ENCODE results near the gene RNF113B. TPM values are rescaled to one million over a fixed set of nuclear protein-coding genes. Genes with fewer than 3 reads are reported as not detected.

The RNF113B gene
- total RNA-seq, 3 donors from 2014 or later (not counting 1 experiment from before 2014, with no cell fraction given) = not detected

- intact Hi-C loops (cut with micrococcal nuclease) = no loop called here
- ATAC-seq = no peak
These were observed 33.5 kb downstream of the RNF113B start for GRCh38 chr13:98143601-98144026.

GRCh38 chr13:98143157-98143553 is 33.9 kb downstream of the RNF113B start:
- H3K36me3 ChIP-seq (ENCODE audit: control insufficient read depth, insufficient read depth, low read length) = no peaks in the 10 kb centered on the region
- no peak for TF ChIP-seq CTCF (IDR thresholded peaks at IDR 0.05)
- H3K9me3 ChIP-seq (ENCODE audit: control insufficient read depth, insufficient read depth, low read length) = no peaks in the 10 kb centered on the region
- H3K4me3 ChIP-seq (ENCODE audit: low read length) = no peak overlapping the region
- no peaks in the 10 kb centered on the region for H3K9me3 Mint-ChIP-seq
- H3K36me3 Mint-ChIP-seq = no peaks in the 10 kb centered on the region
- intact Hi-C loops (cut with micrococcal nuclease) = no loop called here
- peaks cover 11% of the 10 kb centered on the region for H3K4me1 ChIP-seq (ENCODE audit: control insufficient read depth, insufficient read depth, low read length)
- no peak overlapping the region for H3K27ac Mint-ChIP-seq
- H3K4me3 Mint-ChIP-seq = no peak overlapping the region
- WGBS (ENCODE audit: insufficient coverage) = 1% methylated on average over 66 of the region's 66 CpGs
- DNase-seq (no peak), ATAC-seq (no peak)
- H3K4me1 Mint-ChIP-seq = peaks cover 5 to 12% of the 10 kb centered on the region in 2 donors
- peaks cover 9% of the 10 kb centered on the region for H3K27me3 ChIP-seq (ENCODE audit: control insufficient read depth, insufficient read depth, low read length)
- peaks cover 31 to 43% of the 10 kb centered on the region in 2 donors for H3K27me3 Mint-ChIP-seq (ENCODE audit: low read depth in 2 of 2)
- H3K27ac ChIP-seq (ENCODE audit: low read length) = no peak overlapping the region

More at GRCh38 chr13:98143601-98144026, 33.5 kb downstream of the RNF113B start:
- H3K36me3 ChIP-seq (ENCODE audit: control insufficient read depth, insufficient read depth, low read length) = no peaks in the 10 kb centered on the region
- Mint-ChIP-seq H3K27me3 (ENCODE audit: low read depth in 2 of 2) (peaks cover 36 to 42% of the 10 kb centered on the region in 2 donors), H3K4me1 (peaks cover 5 to 12% of the 10 kb centered on the region in 2 donors), H3K27ac (no peak overlapping the region), H3K9me3 (no peaks in the 10 kb centered on the region), H3K36me3 (no peaks in the 10 kb centered on the region), H3K4me3 (peak overlapping the region; percentile 74)
- H3K4me1 ChIP-seq (ENCODE audit: control insufficient read depth, insufficient read depth, low read length) = peaks cover 11% of the 10 kb centered on the region
- TF ChIP-seq CTCF (IDR thresholded peaks at IDR 0.05) = no peak
- no peak overlapping the region for H3K27ac ChIP-seq (ENCODE audit: low read length)
- no peaks in the 10 kb centered on the region for H3K9me3 ChIP-seq (ENCODE audit: control insufficient read depth, insufficient read depth, low read length)
- peaks cover 9% of the 10 kb centered on the region for H3K27me3 ChIP-seq (ENCODE audit: control insufficient read depth, insufficient read depth, low read length)
- under 1% methylated on average over 60 of the region's 60 CpGs for WGBS (ENCODE audit: insufficient coverage)
- no peak for DNase-seq
- H3K4me3 ChIP-seq (ENCODE audit: low read length) = no peak overlapping the region

GRCh38 chr13:98142380-98143156 is 34.5 kb downstream of the RNF113B start, which contains the start of gene FARP1:
TSS of gene FARP1 (plus strand) at chr13:98143094. CDS start at chr13:98213243, 70,149 bp downstream.
- ATAC-seq (peak; percentile 57 to 77 (median 61)), DNase-seq (peak in 1 of 2 donors; percentile 18)
- H3K4me3 Mint-ChIP-seq = peak within 1 kb of the TSS; percentile 75
- H3K27ac ChIP-seq (ENCODE audit: low read length) = no peak within 1 kb of the TSS
- H3K36me3 ChIP-seq (ENCODE audit: control insufficient read depth, insufficient read depth, low read length) = no peaks in the 10 kb centered on the region
- H3K9me3 ChIP-seq (ENCODE audit: control insufficient read depth, insufficient read depth, low read length) = no peaks in the 10 kb centered on the region
- intact Hi-C loops (cut with micrococcal nuclease) = no loop called here
- no peaks in the 10 kb centered on the region for H3K9me3 Mint-ChIP-seq
- H3K27me3 Mint-ChIP-seq (ENCODE audit: low read depth in 2 of 2) = peaks cover 29 to 44% of the 10 kb centered on the region in 2 donors
- peaks cover 9% of the 10 kb centered on the region for H3K27me3 ChIP-seq (ENCODE audit: control insufficient read depth, insufficient read depth, low read length)
- under 1% methylated on average over 98 of the region's 98 CpGs for WGBS (ENCODE audit: insufficient coverage)
- TF ChIP-seq CTCF (IDR thresholded peaks at IDR 0.05) = no peak
- no peaks in the 10 kb centered on the region for H3K36me3 Mint-ChIP-seq
- H3K4me1 Mint-ChIP-seq = peaks cover 5 to 12% of the 10 kb centered on the region in 2 donors
- H3K27ac Mint-ChIP-seq = no peak within 1 kb of the TSS
- H3K4me3 ChIP-seq (ENCODE audit: low read length) = no peak within 1 kb of the TSS
- peaks cover 11% of the 10 kb centered on the region for H3K4me1 ChIP-seq (ENCODE audit: control insufficient read depth, insufficient read depth, low read length)
